Adrenal gland (tissue), 5 donors: ENCODE data around the gene RAPGEF4.

ENCODE experiments used
- CTCF ChIP-seq, 6 experiments: fragments of 450-650 bp in 4 of 6; fragments of 200-600 bp in 2 of 6; sonication (generic) in 1 of 6; IDR thresholded peaks; 1 replicate in 5 of 6; 2 replicates in 1 of 6; pipeline versions ENCODE4 v1.5.1 to v1.8.0; 2016 to 2021; ENCODE audit warnings: antibody characterized with exemption in 6 of 6, mild to moderate bottlenecking in 2 of 6, moderate library complexity in 1 of 6
- POLR2A ChIP-seq, 2 donors: fragments of 450-650 bp; IDR thresholded peaks; one replicate each; pipeline ENCODE4 v1.6.1; 2017; ENCODE audit warnings: antibody characterized with exemption in 2 of 2, mild to moderate bottlenecking in 2 of 2, moderate library complexity in 1 of 2
- donor health status: DM: no; HTN: no; CAD: no.

GRCh38 chr2:172938713-172939375, 203.2 kb downstream of the RAPGEF4 start:
- TF ChIP-seq CTCF (IDR thresholded peaks at IDR 0.05) (no peak), POLR2A (IDR thresholded peaks at IDR 0.05) (no peak)
